OCI-M1 (cell line): ENCODE results near the gene NT5E.
"Not testable (repeated sequence)": the region's sequence is repeated elsewhere in the genome, so short reads cannot be mapped to it uniquely, and the experiment has no call there.

Source experiments
- DNase-seq: peaks from one replicate; lab custom pipeline; 2025; lab: John Stamatoyannopoulos, UW

NT5E gene

DNA sequence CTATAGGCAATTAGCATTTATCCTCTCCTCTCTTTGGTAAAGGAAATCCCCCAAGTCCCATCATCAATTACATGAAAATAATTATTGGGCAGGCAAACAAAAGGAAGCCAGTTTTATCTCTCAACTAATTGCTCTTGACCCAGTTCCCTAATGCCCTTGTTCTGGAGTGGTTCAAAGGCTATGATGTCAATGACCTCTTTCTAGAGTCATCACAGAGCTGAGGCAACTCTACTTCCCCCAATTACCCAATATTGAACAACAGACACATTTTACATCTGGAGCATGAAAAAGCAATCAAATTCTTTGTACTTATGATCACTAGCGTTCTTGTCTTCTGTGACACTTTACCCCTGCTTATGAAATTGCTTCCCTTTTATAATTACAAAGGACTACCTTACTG is 43.5 kb downstream of the NT5E start:
- DNase-seq: no peak

DNA sequence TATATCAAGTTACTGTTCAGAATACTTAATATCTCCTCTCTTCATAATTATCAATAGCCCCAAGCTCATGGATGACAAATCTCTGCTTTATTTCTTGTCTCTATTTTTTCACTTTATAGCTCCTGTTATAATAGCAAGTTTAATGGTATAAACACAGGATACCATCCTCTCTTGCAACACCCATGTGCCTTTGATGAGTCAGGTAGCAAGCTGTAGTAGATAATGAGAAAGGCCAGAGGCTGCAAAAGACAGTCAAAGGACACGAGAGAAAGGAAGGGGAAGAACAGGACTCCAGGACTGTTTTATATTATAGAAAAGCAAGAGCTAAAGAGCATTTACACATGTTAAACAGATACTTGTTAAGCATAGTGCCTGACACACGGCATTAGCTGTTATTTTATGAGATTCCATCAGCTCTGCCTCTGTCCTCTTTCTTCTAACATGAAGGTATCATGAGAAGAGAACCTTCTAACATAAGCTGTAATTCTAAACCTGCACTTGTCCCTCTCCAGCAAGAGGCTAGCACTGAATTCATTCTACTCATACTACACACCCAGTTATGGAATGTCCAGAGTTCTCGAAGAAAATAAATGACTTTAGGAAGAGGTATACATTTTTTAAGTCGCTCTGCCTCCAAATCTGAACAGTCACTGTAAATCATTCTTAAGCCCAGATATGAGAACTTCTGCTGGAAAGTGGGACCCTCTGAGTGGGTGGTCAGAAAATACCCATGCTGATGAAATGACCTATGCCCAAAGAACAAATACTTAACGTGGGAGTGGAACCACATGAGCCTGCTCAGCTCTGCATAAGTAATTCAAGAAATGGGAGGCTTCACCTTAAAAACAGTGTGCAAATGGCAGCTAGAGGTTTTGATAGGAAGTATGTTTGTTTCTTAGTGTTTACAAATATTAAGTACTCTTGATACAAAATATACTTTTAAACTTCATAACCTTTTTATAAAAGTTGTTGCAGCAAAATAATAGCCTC is 45.0 kb downstream of the NT5E start:
- DNase-seq: peak; percentile 20

DNA sequence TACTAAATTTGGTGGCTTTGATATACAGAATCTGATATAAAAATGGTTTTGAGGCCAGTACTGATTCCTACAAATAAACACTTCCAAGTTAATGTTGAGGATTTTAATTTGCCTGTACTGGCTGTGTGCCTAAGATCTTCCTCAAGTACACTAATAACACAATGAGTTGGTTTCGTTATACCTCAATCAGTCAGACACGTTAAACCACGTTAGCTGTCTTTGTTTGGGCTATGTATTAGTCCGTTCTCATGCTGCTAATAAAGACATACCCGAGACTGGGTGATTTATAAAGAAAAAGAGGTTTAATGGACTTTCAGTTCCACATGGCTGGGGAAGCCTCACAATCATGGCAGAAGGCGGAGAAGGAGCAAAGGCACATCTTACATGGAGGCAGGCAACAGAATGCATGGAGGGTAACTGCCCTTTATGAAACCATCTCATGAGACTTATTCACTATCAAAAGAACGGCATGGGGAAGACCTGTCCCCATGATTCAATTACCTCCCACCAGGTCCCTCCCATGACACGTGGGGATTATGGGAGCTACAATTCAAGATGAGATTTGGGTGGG is 46.2 kb downstream of the NT5E start:
- DNase-seq: no peak

DNA sequence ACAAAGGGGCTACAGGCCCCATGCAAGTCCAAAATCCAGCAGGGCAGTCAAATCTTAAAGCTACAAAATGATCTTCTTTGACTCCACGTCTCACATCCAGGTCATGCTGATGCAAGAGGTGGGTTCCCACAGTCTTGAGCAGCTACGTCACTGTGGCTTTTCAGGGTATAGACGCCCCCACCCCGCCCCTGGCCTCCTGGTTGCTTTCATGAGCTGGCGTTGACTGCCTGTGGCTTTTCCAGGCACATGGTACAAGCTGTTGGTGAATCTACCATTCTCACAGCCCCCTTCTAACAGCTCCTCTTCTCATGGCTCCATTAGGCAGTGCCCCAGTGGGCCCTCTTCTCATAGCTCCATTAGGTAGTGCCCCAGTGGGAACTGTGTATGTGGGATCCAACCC is 47.0 kb downstream of the NT5E start:
- no peak for DNase-seq

GRCh38 chr6:85498596-85499258 is 48.8 kb downstream of the NT5E start:
- peak; percentile 18 for DNase-seq

DNA sequence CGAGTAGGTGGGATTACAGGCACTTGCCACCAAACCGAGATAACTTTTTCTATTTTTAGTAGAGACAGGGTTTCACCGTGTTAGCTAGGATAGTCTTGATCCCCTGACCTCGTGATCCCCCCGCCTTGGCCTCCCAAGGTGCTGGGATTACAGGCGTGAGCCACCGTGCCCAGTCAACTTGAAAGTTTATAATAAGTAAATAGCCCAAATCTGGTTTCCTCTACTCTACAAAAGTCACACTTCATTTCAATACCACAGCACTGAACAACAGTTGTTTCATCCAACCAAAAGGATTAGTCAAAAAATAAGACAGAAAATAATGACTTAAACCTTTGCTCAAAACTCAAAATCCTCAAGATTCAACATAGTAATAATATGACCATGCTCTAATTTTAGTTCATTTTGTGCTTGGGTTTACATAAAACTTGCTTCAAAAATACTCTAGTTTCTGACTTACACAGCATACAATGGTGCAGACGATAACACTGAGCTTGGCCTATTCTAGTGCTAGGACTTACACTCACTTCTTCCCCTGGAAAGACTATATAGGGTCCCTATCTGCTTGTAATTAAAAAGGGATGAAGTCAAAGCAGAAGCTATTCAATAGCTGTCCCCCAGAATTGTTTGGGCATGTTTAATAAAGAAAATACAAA is 56.7 kb downstream of the NT5E start:
- no peak for DNase-seq

GRCh38 chr6:85516168-85516567 is 66.3 kb downstream of the NT5E start:
- no peak for DNase-seq

DNA sequence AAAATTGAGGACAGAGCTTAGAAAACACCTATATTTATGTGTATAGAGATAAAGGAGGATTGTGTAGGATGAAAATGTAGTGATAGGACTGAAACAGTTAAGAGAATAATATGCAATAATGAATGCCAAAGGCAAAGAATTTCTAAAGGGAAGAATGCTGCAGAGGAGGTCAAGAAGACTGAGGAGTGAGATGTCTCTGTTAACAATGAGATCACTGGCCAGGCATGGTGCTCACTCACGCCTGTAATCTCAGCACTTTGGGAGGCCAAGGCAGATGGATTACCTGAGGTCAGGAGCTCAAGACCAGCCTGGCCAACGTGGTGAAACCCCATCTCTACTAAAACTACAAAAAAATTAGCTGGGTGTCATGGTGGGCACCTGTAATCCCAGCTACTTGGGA is 74.4 kb downstream of the NT5E start:
- not testable (repeated sequence) for DNase-seq

GRCh38 chr6:85537055-85537494 is 87.2 kb downstream of the NT5E start:
- peak; percentile 48 for DNase-seq

GRCh38 chr6:85544776-85545175 is 94.9 kb downstream of the NT5E start:
- no peak for DNase-seq
